OCI-LY1 (cell line): ENCODE results near the gene GFOD1.

ENCODE experiments used
- CTCF ChIP-seq: fragments of 200-600 bp; sonication (generic), shearing (Covaris generic); IDR thresholded peaks from 2 replicates; pipeline ENCODE4 v1.5.1; 2017; ENCODE audit warnings: mild to moderate bottlenecking, antibody characterized with exemption, low read length, moderate library complexity, mixed read lengths
- EZH2 ChIP-seq: fragments of 200-600 bp; sonication (generic), shearing (Covaris generic); IDR thresholded peaks from 2 replicates; pipeline ENCODE4 v1.8.0; 2017; ENCODE audit warnings: borderline replicate concordance, mixed run types, mild to moderate bottlenecking, antibody characterized with exemption, low read length, moderate library complexity, mixed read lengths

- TF ChIP-seq CTCF (no peak), EZH2 (no peak)
Observed at GRCh38 chr6:13368079-13368730, 119.2 kb downstream of the GFOD1 start.
